Prostate gland (tissue), 2 donors: ENCODE data around the gene FBXO42.

Experiments used
- CTCF ChIP-seq, 4 experiments: fragments of 200-600 bp in 2 of 4; fragments of 450-650 bp in 2 of 4; sonication (generic) in 2 of 4; IDR thresholded peaks; 1 replicate in 3 of 4; 2 replicates in 1 of 4; pipeline ENCODE4 v1.5.1; 2016 to 2019; ENCODE audit warnings: antibody characterized with exemption in 4 of 4, mild to moderate bottlenecking in 2 of 4, moderate library complexity in 2 of 4
- POLR2A ChIP-seq: fragments of 450-650 bp; IDR thresholded peaks from one replicate; pipeline ENCODE4 v1.6.1; 2016; ENCODE audit warnings: antibody characterized with exemption, mild to moderate bottlenecking
- POLR2AphosphoS5 ChIP-seq: sonication (generic); formaldehyde crosslinking; IDR thresholded peaks from one replicate; pipeline ENCODE4 v1.6.1; 2017; ENCODE audit warnings: antibody characterized with exemption

GRCh38 chr1:16298653-16299052 is 53.6 kb downstream of the FBXO42 start:
- TF ChIP-seq CTCF (IDR thresholded peaks at IDR 0.05) (no peak), POLR2AphosphoS5 (no peak), POLR2A (no peak)
